MM.1S (cell line): ENCODE results near the gene MTHFD1L.

Experiments used
- DNase-seq: peaks from one replicate; pipeline ENCODE4 v3.0.0-alpha.2; 2015
- H2AFZ ChIP-seq: fragments of 300-600 bp; sonication (generic); 2 replicates; pipeline ENCODE4 v1.6.0; 2016; ENCODE audit warnings: antibody characterized with exemption, low read length
- H3F3A ChIP-seq: fragments of 300-600 bp; sonication (generic); 2 replicates; pipeline ENCODE4 v1.6.1; 2016; ENCODE audit warnings: mild to moderate bottlenecking, antibody characterized with exemption, low read length, moderate library complexity, mixed read lengths; ENCODE audit not compliant: insufficient read depth
- H3K27ac ChIP-seq: fragments of 300-600 bp; sonication (generic); 2 replicates; pipeline ENCODE4 v1.5.1; 2016; ENCODE audit warnings: mild to moderate bottlenecking, low read length
- H3K27me3 ChIP-seq: fragments of 300-600 bp; sonication (generic); replicated peaks from 2 replicates; pipeline ENCODE4 v1.6.0; 2016; ENCODE audit warnings: low read length; ENCODE audit not compliant: insufficient read depth
- H3K36me3 ChIP-seq: fragments of 300-600 bp; sonication (generic); replicated peaks from 2 replicates; pipeline ENCODE4 v1.6.1; 2016; ENCODE audit warnings: mild to moderate bottlenecking, low read length, mixed read lengths; ENCODE audit not compliant: insufficient read depth
- H3K4me1 ChIP-seq: fragments of 300-600 bp; sonication (generic); 2 replicates; pipeline ENCODE4 v1.6.1; 2016; ENCODE audit warnings: low read length, mixed read lengths
- H3K4me2 ChIP-seq: fragments of 300-600 bp; sonication (generic); 2 replicates; pipeline ENCODE4 v1.6.0; 2016; ENCODE audit warnings: low read depth, low read length
- H3K4me3 ChIP-seq: fragments of 300-600 bp; sonication (generic); 2 replicates; pipeline ENCODE4 v1.5.1; 2016; ENCODE audit warnings: low read length, mixed read lengths
- H3K79me2 ChIP-seq: fragments of 300-600 bp; sonication (generic); 2 replicates; pipeline ENCODE4 v1.6.1; 2016; ENCODE audit warnings: mixed run types, low read length, mixed read lengths
- H3K9ac ChIP-seq: fragments of 300-600 bp; sonication (generic); 2 replicates; pipeline ENCODE4 v1.6.1; 2016; ENCODE audit warnings: low read length, mixed read lengths
- H3K9me2 ChIP-seq: fragments of 300-600 bp; sonication (generic); replicated peaks from 2 replicates; pipeline ENCODE4 v1.6.1; 2016; ENCODE audit warnings: mild to moderate bottlenecking, low read length, mixed read lengths; ENCODE audit not compliant: insufficient read depth
- H3K9me3 ChIP-seq: fragments of 300-600 bp; sonication (generic); replicated peaks from 2 replicates; pipeline ENCODE4 v1.6.1; 2016; ENCODE audit warnings: mild to moderate bottlenecking, low read length, mixed read lengths; ENCODE audit not compliant: insufficient read depth
- H4K20me1 ChIP-seq: fragments of 300-600 bp; sonication (generic); 2 replicates; pipeline ENCODE4 v1.6.1; 2016; ENCODE audit warnings: mild to moderate bottlenecking, low read length, moderate library complexity, mixed read lengths; ENCODE audit not compliant: insufficient read depth
- CTCF ChIP-seq: fragments of 300-600 bp; sonication (generic); IDR thresholded peaks from 2 replicates; pipeline ENCODE4 v1.5.1; 2016; ENCODE audit warnings: antibody characterized with exemption, low read length, mixed read lengths
- EZH2 ChIP-seq: fragments of 300-600 bp; sonication (generic); optimal IDR thresholded peaks from 2 replicates; pipeline ENCODE3; 2017; ENCODE audit warnings: low read depth, mild to moderate bottlenecking, antibody characterized with exemption, low read length, mixed read lengths
- EZH2phosphoT487 ChIP-seq: fragments of 300-600 bp; sonication (generic); IDR thresholded peaks from 2 replicates; pipeline ENCODE4 v1.6.1; 2018; ENCODE audit warnings: antibody characterized with exemption, low read length

MTHFD1L gene

GRCh38 chr6:150936021-150936555 lies 70.6 kb downstream of the MTHFD1L start:
- Histone ChIP-seq H3K9me2 (no peaks in the 10 kb centered on the region), H3K9me3 (no peaks in the 10 kb centered on the region), H3K79me2 (no peaks in the 10 kb centered on the region), H3K4me3 (no peak overlapping the region), H3K36me3 (no peaks in the 10 kb centered on the region), H3K27ac (no peak overlapping the region), H4K20me1 (no peaks in the 10 kb centered on the region), H3K4me2 (no peak overlapping the region), H2AFZ (no peak overlapping the region), H3F3A (no peaks in the 10 kb centered on the region), H3K27me3 (no peaks in the 10 kb centered on the region), H3K4me1 (no peaks in the 10 kb centered on the region), H3K9ac (no peak overlapping the region)
- DNase-seq: no peak
- TF ChIP-seq CTCF (no peak), EZH2phosphoT487 (no peak), EZH2 (no peak)

GRCh38 chr6:150937132-150937906 lies 71.8 kb downstream of the MTHFD1L start:
- H3K9me2 ChIP-seq: no peaks in the 10 kb centered on the region
- H3K4me2 ChIP-seq: no peak overlapping the region
- no peaks in the 10 kb centered on the region for H3K4me1 ChIP-seq
- no peak for TF ChIP-seq EZH2phosphoT487
- TF ChIP-seq EZH2: no peak
- TF ChIP-seq CTCF: no peak
- H3K79me2 ChIP-seq: no peaks in the 10 kb centered on the region
- no peaks in the 10 kb centered on the region for H3K27me3 ChIP-seq
- H2AFZ ChIP-seq: no peak overlapping the region
- no peak overlapping the region for H3K27ac ChIP-seq
- H3K36me3 ChIP-seq: no peaks in the 10 kb centered on the region
- H4K20me1 ChIP-seq: no peaks in the 10 kb centered on the region
- H3K9ac ChIP-seq: no peak overlapping the region
- no peaks in the 10 kb centered on the region for H3K9me3 ChIP-seq
- H3F3A ChIP-seq: no peaks in the 10 kb centered on the region
- DNase-seq: no peak
- no peak overlapping the region for H3K4me3 ChIP-seq

GRCh38 chr6:150939399-150939798 lies 73.9 kb downstream of the MTHFD1L start:
- H3K9ac ChIP-seq: no peak overlapping the region
- no peaks in the 10 kb centered on the region for H3K79me2 ChIP-seq
- no peaks in the 10 kb centered on the region for H3K36me3 ChIP-seq
- no peaks in the 10 kb centered on the region for H4K20me1 ChIP-seq
- no peaks in the 10 kb centered on the region for H3K4me1 ChIP-seq
- no peak overlapping the region for H3K4me3 ChIP-seq
- H3K9me3 ChIP-seq: no peaks in the 10 kb centered on the region
- no peak for DNase-seq
- H3K4me2 ChIP-seq: no peak overlapping the region
- no peaks in the 10 kb centered on the region for H3K27me3 ChIP-seq
- H3F3A ChIP-seq: no peaks in the 10 kb centered on the region
- H3K9me2 ChIP-seq: no peaks in the 10 kb centered on the region
- H2AFZ ChIP-seq: no peak overlapping the region
- TF ChIP-seq CTCF: no peak
- TF ChIP-seq EZH2phosphoT487: no peak
- TF ChIP-seq EZH2: no peak
- H3K27ac ChIP-seq: no peak overlapping the region
